Fibroblast of the aortic adventitia (primary cell): Measurements from ENCODE around the gene LGALS9C. TPM values are rescaled to one million over a fixed set of nuclear protein-coding genes. Genes with fewer than 3 reads are reported as not detected.
"Not testable (repeated sequence)": the region's sequence is repeated elsewhere in the genome, so short reads cannot be mapped to it uniquely, and the experiment has no call there.

Source experiments
- DNase-seq: peaks from one replicate; pipeline ENCODE4 v3.0.0-alpha.2; 2010; ENCODE audit warnings: low read depth
- H3K4me3 ChIP-seq: 2 replicates; pipeline ENCODE4 v1.5.1; 2011; ENCODE audit warnings: low read depth, mild to moderate bottlenecking, control low read depth, low read length, moderate library complexity
- CTCF ChIP-seq: IDR thresholded peaks from 2 replicates; pipeline ENCODE4 v1.5.1; 2011; ENCODE audit warnings: mild to moderate bottlenecking, low read length, control low read depth, inconsistent platforms; ENCODE audit not compliant: insufficient read depth
- total RNA-seq: library from RNA; depleted of rRNA; stranded (reverse); fragments of >200 nt; gene quantifications from 2 replicates; pipeline ENCODE4 v1.2.3, GENCODE V29; 2012; ENCODE audit warnings: low replicate concordance

Gene LGALS9C
- total RNA-seq, result not detected in 2 replicates

- DNase-seq, H3K4me3 ChIP-seq: not testable (repeated sequence)
Observed at GRCh38 chr17:18476508-18477308, at the start of gene LGALS9C. LGALS9C (plus strand) TSS chr17:18476789; CDS start chr17:18476855, 66 bp downstream.

GRCh38 chr17:18432206-18432605, 44.4 kb upstream of the LGALS9C start:
- not testable (repeated sequence) for DNase-seq, H3K4me3 ChIP-seq

- DNase-seq, result not testable (repeated sequence)
Observed at GRCh38 chr17:18439465-18439870, 37.1 kb upstream of the LGALS9C start.

GRCh38 chr17:18442093-18442492, 34.5 kb upstream of the LGALS9C start:
- peak; percentile 32 for TF ChIP-seq CTCF
- H3K4me3 ChIP-seq, DNase-seq: not testable (repeated sequence)

More at GRCh38 chr17:18439465-18439870, 37.1 kb upstream of the LGALS9C start:
- H3K4me3 ChIP-seq, result not testable (repeated sequence)

GRCh38 chr17:18442532-18442931, 34.1 kb upstream of the LGALS9C start:
- not testable (repeated sequence) for DNase-seq, H3K4me3 ChIP-seq

GRCh38 chr17:18447476-18448205, 28.9 kb upstream of the LGALS9C start:
- not testable (repeated sequence) for H3K4me3 ChIP-seq, DNase-seq

- H3K4me3 ChIP-seq, DNase-seq: not testable (repeated sequence)
Observed at GRCh38 chr17:18448311-18448710, 28.3 kb upstream of the LGALS9C start.

GRCh38 chr17:18449833-18450232, 26.8 kb upstream of the LGALS9C start:
- not testable (repeated sequence) for H3K4me3 ChIP-seq, DNase-seq

GRCh38 chr17:18450998-18451397, 25.6 kb upstream of the LGALS9C start:
- DNase-seq, H3K4me3 ChIP-seq: not testable (repeated sequence)

- not testable (repeated sequence) for DNase-seq, H3K4me3 ChIP-seq
Observed at GRCh38 chr17:18451969-18452368, 24.6 kb upstream of the LGALS9C start.

- not testable (repeated sequence) for H3K4me3 ChIP-seq
- DNase-seq, result peak; percentile 44
Observed at GRCh38 chr17:18459035-18459434, 17.6 kb upstream of the LGALS9C start.

GRCh38 chr17:18463831-18464502, 12.6 kb upstream of the LGALS9C start:
- not testable (repeated sequence) for H3K4me3 ChIP-seq, DNase-seq

GRCh38 chr17:18466250-18466983, 10.2 kb upstream of the LGALS9C start:
- not testable (repeated sequence) for DNase-seq, H3K4me3 ChIP-seq

- DNase-seq, H3K4me3 ChIP-seq: not testable (repeated sequence)
Observed at GRCh38 chr17:18467001-18467400, 9.6 kb upstream of the LGALS9C start.

- not testable (repeated sequence) for H3K4me3 ChIP-seq
Observed at GRCh38 chr17:18468472-18469171, 8.0 kb upstream of the LGALS9C start.

GRCh38 chr17:18469837-18470236, 6.8 kb upstream of the LGALS9C start:
- not testable (repeated sequence) for H3K4me3 ChIP-seq, DNase-seq

More at GRCh38 chr17:18468472-18469171, 8.0 kb upstream of the LGALS9C start:
- not testable (repeated sequence) for DNase-seq
